HepG2 (cell line): Measurements from ENCODE around the gene SERTAD1. TPM values are rescaled to one million over a fixed set of nuclear protein-coding genes. Genes with fewer than 3 reads are reported as not detected.

Experiments used
- GATAD2A ChIP-seq: IDR thresholded peaks from 2 replicates; pipeline ENCODE4 v1.6.1; 2016
- GFI1 ChIP-seq: sonication (generic); formaldehyde crosslinking; IDR thresholded peaks from 2 replicates; pipeline ENCODE4 v1.5.0; 2020; ENCODE audit warnings: missing genetic modification reagents, mild to moderate bottlenecking, borderline replicate concordance
- MIER3 ChIP-seq: IDR thresholded peaks from 2 replicates; pipeline ENCODE4 v1.6.1; 2016; ENCODE audit warnings: missing compliant biosample characterization, borderline replicate concordance
- MIXL1 ChIP-seq: IDR thresholded peaks from 2 replicates; pipeline ENCODE4 v1.6.1; 2016
- POLR2G ChIP-seq: fragments of 200-400 bp; formaldehyde crosslinking; IDR thresholded peaks from 2 replicates; pipeline ENCODE4 v1.6.1; 2018; ENCODE audit warnings: mild to moderate bottlenecking, low read depth, low read length, moderate library complexity
- RBM39 ChIP-seq: fragments of 200-400 bp; formaldehyde crosslinking; IDR thresholded peaks from one replicate; pipeline ENCODE4 v1.6.1; 2018; ENCODE audit warnings: antibody characterized with exemption, mild to moderate bottlenecking, low read depth, low read length; ENCODE audit not compliant: poor library complexity, severe bottlenecking
- SATB2 ChIP-seq: sonication (generic); formaldehyde crosslinking; IDR thresholded peaks from 2 replicates; pipeline ENCODE4 v1.5.0; 2020; ENCODE audit warnings: missing genetic modification reagents
- SETDB1 ChIP-seq: sonication (generic); formaldehyde crosslinking; IDR thresholded peaks from 2 replicates; pipeline ENCODE4 v1.5.1; 2020; ENCODE audit warnings: missing genetic modification reagents, mild to moderate bottlenecking, borderline replicate concordance
- STAG1 ChIP-seq: sonication (generic); formaldehyde crosslinking; IDR thresholded peaks from 2 replicates; pipeline ENCODE4 v1.4.0; 2020; ENCODE audit warnings: missing genetic modification reagents
- TBP ChIP-seq: sonication (generic); formaldehyde crosslinking; IDR thresholded peaks from 2 replicates; pipeline ENCODE4 v1.5.0; 2020; ENCODE audit warnings: missing genetic modification reagents
- TCF12 ChIP-seq, 2 experiments: fragments of 450-650 bp in 1 of 2; sonication (generic) in 1 of 2; formaldehyde crosslinking in 1 of 2; IDR thresholded peaks; 2 replicates each; pipeline versions ENCODE4 v1.6.1 to v1.8.0; 2017 to 2022; ENCODE audit warnings: antibody characterized with exemption in 1 of 2, mild to moderate bottlenecking in 1 of 2, missing genetic modification reagents in 1 of 2, moderate library complexity in 1 of 2
- TFDP2 ChIP-seq: sonication (generic); formaldehyde crosslinking; IDR thresholded peaks from 2 replicates; pipeline ENCODE4 v1.4.0; 2020; ENCODE audit warnings: missing genetic modification reagents
- ZBTB21 ChIP-seq: sonication (generic); formaldehyde crosslinking; IDR thresholded peaks from 2 replicates; pipeline ENCODE4 v1.4.0; 2020; ENCODE audit warnings: missing genetic modification reagents
- ZNF430 ChIP-seq: sonication (generic); formaldehyde crosslinking; IDR thresholded peaks from 2 replicates; pipeline ENCODE4 v1.9.0; 2021; ENCODE audit warnings: mild to moderate bottlenecking, missing genetic modification reagents
- ZNF432 ChIP-seq: sonication (generic); formaldehyde crosslinking; IDR thresholded peaks from 2 replicates; pipeline ENCODE4 v1.5.0; 2020; ENCODE audit warnings: missing genetic modification reagents, mild to moderate bottlenecking, borderline replicate concordance
- ZNF44 ChIP-seq: sonication (generic); formaldehyde crosslinking; IDR thresholded peaks from 2 replicates; pipeline ENCODE4 v1.5.1; 2020; ENCODE audit warnings: mild to moderate bottlenecking, missing genetic modification reagents
- ZNF660 ChIP-seq: sonication (generic); formaldehyde crosslinking; IDR thresholded peaks from 2 replicates; pipeline ENCODE4 v1.5.1; 2020; ENCODE audit warnings: mild to moderate bottlenecking, low read depth, missing genetic modification reagents, borderline replicate concordance
- ZNF746 ChIP-seq: sonication (generic); formaldehyde crosslinking; IDR thresholded peaks from 2 replicates; pipeline ENCODE4 v1.8.0; 2022; ENCODE audit warnings: mild to moderate bottlenecking, missing genetic modification reagents
- polyA plus RNA-seq, 8 experiments: library from polyadenylated mRNA; depleted of rRNA in 3 of 8; stranded (reverse) in 7 of 8; unstranded in 1 of 8; fragments of >200 nt; fragmentation: Illumina TruSeq in 4 of 8; extraction: Trizol in 4 of 8; gene quantifications; 2 replicates each; pipeline versions ENCODE4 v1.2.1 to v1.2.3, GENCODE V29; 2011 to 2016; ENCODE audit warnings: low read depth in 4 of 8, missing spikeins in 1 of 8, mixed read lengths in 1 of 8; ENCODE audit not compliant: insufficient read depth in 1 of 8
- total RNA-seq, 5 experiments: library from RNA; depleted of rRNA; stranded (reverse); fragments of >200 nt; fragmentation: Illumina TruSeq; extraction: Trizol; gene quantifications; 2 replicates each; pipeline ENCODE4 v1.2.3, GENCODE V29; 2016; ENCODE audit warnings: low read depth in 1 of 5
- TF ChIP-seq, protein P1 (sequence below): sonication (generic); formaldehyde crosslinking; IDR thresholded peaks from 2 replicates; pipeline ENCODE4 v1.5.1; 2020; ENCODE audit warnings: missing genetic modification reagents, mild to moderate bottlenecking, borderline replicate concordance
- TF ChIP-seq, protein P2 (sequence below): IDR thresholded peaks from 2 replicates; pipeline ENCODE4 v1.6.1; 2016; ENCODE audit warnings: missing genetic modification reagents, missing compliant biosample characterization
- TF ChIP-seq, protein P3 (sequence below): sonication (generic); formaldehyde crosslinking; IDR thresholded peaks from 2 replicates; pipeline ENCODE4 v1.4.0; 2020; ENCODE audit warnings: mild to moderate bottlenecking, missing genetic modification reagents

The SERTAD1 gene
- total and polyA plus RNA-seq, 2 of the 13 experiments (the other 11 are each of a cell fraction or from before 2014, with no cell fraction given) = 4.3 to 4.5 TPM

DNA sequence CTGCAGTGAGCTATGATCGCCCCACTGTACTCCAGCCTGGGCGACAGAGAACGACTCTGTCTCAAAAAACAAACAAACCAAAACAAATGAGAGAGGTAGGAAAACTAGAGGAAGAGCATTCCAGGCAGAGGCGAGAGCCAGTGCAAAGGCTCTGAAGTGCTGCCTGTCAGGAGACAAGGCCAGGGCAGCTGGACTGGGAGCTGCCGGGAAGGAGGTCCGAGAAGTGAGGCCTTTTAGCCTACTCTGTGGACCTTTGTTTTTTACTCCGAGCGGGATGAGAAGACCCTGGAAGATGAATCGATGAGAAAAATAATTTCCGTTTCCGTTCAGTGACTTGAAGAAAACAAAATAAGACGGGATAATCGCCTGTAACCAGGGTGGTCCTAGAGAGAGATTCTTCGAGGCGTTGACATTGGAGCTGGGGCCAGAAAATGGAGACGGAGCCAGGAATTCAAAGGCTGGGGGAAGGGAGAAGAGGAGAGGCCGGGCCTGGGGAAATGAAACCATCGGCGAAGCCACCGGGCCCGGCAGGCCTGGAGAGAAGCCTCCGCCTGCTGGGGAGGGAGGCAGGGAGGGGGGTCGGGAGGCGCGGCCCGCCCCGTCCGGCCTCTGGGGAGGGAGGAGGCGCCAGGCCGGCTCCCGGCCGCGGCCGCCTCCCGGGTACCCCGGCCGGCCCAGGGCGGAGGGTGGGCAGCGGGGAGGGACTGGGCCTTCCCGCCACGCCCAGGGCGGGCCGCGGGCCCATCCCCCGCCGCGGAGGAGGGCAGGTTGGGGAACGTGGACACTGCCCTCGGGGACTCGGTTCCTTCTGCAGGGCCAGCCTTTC lies 7.8 kb upstream of the SERTAD1 start (continued):
- TF ChIP-seq, protein P1, sequence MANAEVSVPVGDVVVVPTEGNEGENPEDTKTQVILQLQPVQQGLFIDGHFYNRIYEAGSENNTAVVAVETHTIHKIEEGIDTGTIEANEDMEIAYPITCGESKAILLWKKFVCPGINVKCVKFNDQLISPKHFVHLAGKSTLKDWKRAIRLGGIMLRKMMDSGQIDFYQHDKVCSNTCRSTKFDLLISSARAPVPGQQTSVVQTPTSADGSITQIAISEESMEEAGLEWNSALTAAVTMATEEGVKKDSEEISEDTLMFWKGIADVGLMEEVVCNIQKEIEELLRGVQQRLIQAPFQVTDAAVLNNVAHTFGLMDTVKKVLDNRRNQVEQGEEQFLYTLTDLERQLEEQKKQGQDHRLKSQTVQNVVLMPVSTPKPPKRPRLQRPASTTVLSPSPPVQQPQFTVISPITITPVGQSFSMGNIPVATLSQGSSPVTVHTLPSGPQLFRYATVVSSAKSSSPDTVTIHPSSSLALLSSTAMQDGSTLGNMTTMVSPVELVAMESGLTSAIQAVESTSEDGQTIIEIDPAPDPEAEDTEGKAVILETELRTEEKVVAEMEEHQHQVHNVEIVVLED = no peak
- TF ChIP-seq ZNF746 (CRISPR knock-in tag) (peak; percentile 97), MIER3 (CRISPR knock-in tag) (no peak), TFDP2 (CRISPR knock-in tag) (peak; percentile 62; the same call in 1 of the 2 replicates), ZNF660 (CRISPR knock-in tag) (no peak), ZNF430 (CRISPR knock-in tag) (peak; percentile 37; the same call in 1 of the 2 replicates), GFI1 (CRISPR knock-in tag) (no peak), ZBTB21 (no peak), MIXL1 (CRISPR knock-in tag) (0 out of 2 replicates have a peak, but pooled peaks have one; percentile 20), SETDB1 (CRISPR knock-in tag) (no peak), STAG1 (CRISPR knock-in tag) (no peak), POLR2G (peak; percentile 76), GATAD2A (peak; percentile 30; the same call in 1 of the 2 replicates), TCF12 (IDR thresholded peaks at IDR 0.05) (no peak), TCF12 (CRISPR knock-in tag; IDR thresholded peaks at IDR 0.05) (0 out of 2 replicates have a peak, but pooled peaks have one; percentile 35), RBM39 (no peak), SATB2 (CRISPR knock-in tag) (no peak), ZNF432 (no peak), TBP (CRISPR knock-in tag) (no peak), ZNF44 (CRISPR knock-in tag) (no peak)
- TF ChIP-seq, protein P2, sequence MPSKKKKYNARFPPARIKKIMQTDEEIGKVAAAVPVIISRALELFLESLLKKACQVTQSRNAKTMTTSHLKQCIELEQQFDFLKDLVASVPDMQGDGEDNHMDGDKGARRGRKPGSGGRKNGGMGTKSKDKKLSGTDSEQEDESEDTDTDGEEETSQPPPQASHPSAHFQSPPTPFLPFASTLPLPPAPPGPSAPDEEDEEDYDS (CRISPR knock-in tag) = peak; percentile 51; the same call in 1 of the 2 replicates
- TF ChIP-seq, protein P3, sequence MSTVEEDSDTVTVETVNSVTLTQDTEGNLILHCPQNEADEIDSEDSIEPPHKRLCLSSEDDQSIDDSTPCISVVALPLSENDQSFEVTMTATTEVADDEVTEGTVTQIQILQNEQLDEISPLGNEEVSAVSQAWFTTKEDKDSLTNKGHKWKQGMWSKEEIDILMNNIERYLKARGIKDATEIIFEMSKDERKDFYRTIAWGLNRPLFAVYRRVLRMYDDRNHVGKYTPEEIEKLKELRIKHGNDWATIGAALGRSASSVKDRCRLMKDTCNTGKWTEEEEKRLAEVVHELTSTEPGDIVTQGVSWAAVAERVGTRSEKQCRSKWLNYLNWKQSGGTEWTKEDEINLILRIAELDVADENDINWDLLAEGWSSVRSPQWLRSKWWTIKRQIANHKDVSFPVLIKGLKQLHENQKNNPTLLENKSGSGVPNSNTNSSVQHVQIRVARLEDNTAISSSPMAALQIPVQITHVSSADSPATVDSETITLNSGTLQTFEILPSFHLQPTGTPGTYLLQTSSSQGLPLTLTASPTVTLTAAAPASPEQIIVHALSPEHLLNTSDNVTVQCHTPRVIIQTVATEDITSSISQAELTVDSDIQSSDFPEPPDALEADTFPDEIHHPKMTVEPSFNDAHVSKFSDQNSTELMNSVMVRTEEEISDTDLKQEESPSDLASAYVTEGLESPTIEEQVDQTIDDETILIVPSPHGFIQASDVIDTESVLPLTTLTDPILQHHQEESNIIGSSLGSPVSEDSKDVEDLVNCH (CRISPR knock-in tag) = no peak
